Measurements from ENCODE around the gene ELOVL7. TPM values are rescaled to one million over a fixed set of nuclear protein-coding genes. Genes with fewer than 3 reads are reported as not detected.
"Not testable (repeated sequence)": the region's sequence is repeated elsewhere in the genome, so short reads cannot be mapped to it uniquely, and the experiment has no call there.

ELOVL7 gene
- total and polyA plus RNA-seq, 9 donors = 0.13 to 5.9 (median 0.60) TPM

DNA sequence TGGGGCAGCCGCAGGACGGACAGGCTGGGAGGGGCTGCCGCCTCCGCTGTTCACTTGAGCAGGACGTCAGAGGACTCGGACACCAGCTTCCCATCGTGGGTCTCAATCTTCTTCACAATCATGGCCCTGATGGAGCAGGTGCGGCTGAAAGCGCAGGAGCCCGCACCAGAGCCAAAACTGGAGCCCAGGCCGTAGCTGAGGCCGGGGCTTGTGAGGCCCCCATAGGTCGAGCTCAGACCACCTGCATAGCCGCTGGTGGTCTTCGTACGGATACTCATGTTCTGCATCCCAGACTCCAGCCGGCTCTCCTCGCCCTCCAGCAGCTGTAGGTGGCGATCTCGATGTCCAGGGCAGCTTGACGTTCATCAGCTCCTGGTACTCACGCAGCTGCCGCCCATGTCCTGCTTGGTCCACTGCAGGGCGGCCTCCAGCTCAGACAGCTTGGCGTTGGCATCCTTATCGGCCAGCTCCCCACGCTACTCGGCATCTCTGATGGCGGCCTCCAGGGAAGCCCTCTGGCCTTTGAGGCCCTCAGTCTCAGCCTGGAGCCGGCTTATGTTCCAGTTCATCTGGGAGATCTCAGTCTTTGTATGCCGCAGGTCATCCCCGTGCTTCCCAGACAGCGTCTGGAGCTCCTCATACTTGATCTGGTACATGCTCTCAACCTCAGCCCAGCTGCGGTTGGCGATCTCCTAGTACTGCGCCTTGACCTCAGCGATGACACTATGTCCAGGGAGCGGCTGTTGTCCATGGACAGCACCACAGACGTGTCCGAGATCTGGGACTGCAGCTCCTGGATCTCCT, 100.4 kb downstream of the ELOVL7 start:
- WGBS, 3 donors = 89 to 93% (median 93%) methylated on average over 37 to 40 of the region's 40 CpGs
- Histone ChIP-seq H3K36me3 (no peaks in the 10 kb centered on the region), H3K27me3 (no peaks in the 10 kb centered on the region), H3K4me1 (ENCODE audit: insufficient read depth) (no peaks in the 10 kb centered on the region), H3K27ac (no peak overlapping the region), H3K4me3 (no peak overlapping the region), H3K9me3 (no peaks in the 10 kb centered on the region)
- intact Hi-C loops (cut with DNase I) = no loop called here
- TF ChIP-seq CTCF (IDR thresholded peaks at IDR 0.05) (no peak), POLR2A (IDR thresholded peaks at IDR 0.05) (no peak), EP300 (IDR thresholded peaks at IDR 0.05) (no peak)
- DNase-seq = no peak

DNA sequence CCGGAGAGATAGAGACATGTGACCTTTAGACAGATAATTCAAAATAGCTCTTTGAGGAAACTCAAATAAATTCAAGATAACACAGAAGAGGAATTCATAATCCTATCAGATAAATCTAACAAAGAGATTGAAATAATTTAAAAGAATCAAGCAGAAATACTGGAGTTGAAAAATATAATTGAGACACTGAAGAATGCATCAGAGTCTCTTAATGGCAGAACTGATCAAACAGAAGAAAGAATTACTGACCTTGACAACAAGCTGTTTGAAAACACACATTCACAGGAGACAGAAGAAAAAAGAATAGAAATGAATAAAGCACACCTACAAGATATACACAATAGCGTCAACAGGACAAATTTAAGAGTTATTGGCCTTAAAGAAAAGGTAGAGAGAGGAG, 103.7 kb downstream of the ELOVL7 start:
- Histone ChIP-seq H3K9me3 (no peaks in the 10 kb centered on the region), H3K4me3 (no peak overlapping the region), H3K27me3 (no peaks in the 10 kb centered on the region), H3K4me1 (ENCODE audit: insufficient read depth) (no peaks in the 10 kb centered on the region), H3K27ac (no peak overlapping the region), H3K36me3 (no peaks in the 10 kb centered on the region)
- no peak for DNase-seq
- TF ChIP-seq EP300 (IDR thresholded peaks at IDR 0.05) = no peak
- no peak for TF ChIP-seq POLR2A (IDR thresholded peaks at IDR 0.05)
- TF ChIP-seq CTCF (IDR thresholded peaks at IDR 0.05) = no peak
- WGBS, 3 donors = 78 to 90% (median 85%) methylated on average over 2 of the region's 2 CpGs
- intact Hi-C loops (cut with DNase I) = no loop called here

DNA sequence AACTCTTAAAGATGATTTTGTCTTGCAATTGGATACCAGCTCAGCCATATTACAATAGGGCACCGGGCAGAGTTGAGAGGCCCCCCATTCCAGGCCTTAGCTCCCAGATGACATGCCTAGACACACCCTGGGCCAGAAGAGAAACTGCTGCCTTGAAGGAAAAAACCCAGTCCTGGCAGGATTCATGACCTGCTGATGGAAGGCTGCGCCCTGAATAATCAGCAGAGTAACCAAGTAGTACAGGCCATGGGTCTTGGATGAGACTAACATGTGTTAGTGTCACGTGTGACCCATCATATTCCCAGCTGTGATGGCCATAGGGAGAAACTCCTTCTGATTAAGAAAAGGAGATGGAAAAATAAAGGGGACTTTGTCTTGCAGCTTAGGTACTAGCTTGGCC, 105.1 kb downstream of the ELOVL7 start:
- intact Hi-C loops (cut with DNase I) = no loop called here
- H3K27me3 ChIP-seq = no peaks in the 10 kb centered on the region
- H3K4me3 ChIP-seq = no peak overlapping the region
- DNase-seq = no peak
- 46 to 91% (median 54%) methylated on average over 3 of the region's 3 CpGs for WGBS, 3 donors
- H3K9me3 ChIP-seq = no peaks in the 10 kb centered on the region
- no peak overlapping the region for H3K27ac ChIP-seq
- TF ChIP-seq CTCF (IDR thresholded peaks at IDR 0.05) (no peak), EP300 (IDR thresholded peaks at IDR 0.05) (no peak), POLR2A (IDR thresholded peaks at IDR 0.05) (no peak)
- no peaks in the 10 kb centered on the region for H3K4me1 ChIP-seq (ENCODE audit: insufficient read depth)
- H3K36me3 ChIP-seq = no peaks in the 10 kb centered on the region

- H3K9me3 ChIP-seq = no peaks in the 10 kb centered on the region
- H3K36me3 ChIP-seq = no peaks in the 10 kb centered on the region
- no peak for DNase-seq
- H3K27me3 ChIP-seq = no peaks in the 10 kb centered on the region
- TF ChIP-seq POLR2A (IDR thresholded peaks at IDR 0.05) = no peak
- no peak for TF ChIP-seq CTCF (IDR thresholded peaks at IDR 0.05)
- no peak for TF ChIP-seq EP300 (IDR thresholded peaks at IDR 0.05)
- 67 to 84% (median 78%) methylated on average over 4 of the region's 4 CpGs for WGBS, 3 donors
- no peak overlapping the region for H3K4me3 ChIP-seq
- intact Hi-C loops (cut with DNase I) = no loop called here
- no peaks in the 10 kb centered on the region for H3K4me1 ChIP-seq (ENCODE audit: insufficient read depth)
- H3K27ac ChIP-seq = no peak overlapping the region
These were observed 105.6 kb downstream of the ELOVL7 start for GRCh38 chr5:60738461-60738860.

DNA sequence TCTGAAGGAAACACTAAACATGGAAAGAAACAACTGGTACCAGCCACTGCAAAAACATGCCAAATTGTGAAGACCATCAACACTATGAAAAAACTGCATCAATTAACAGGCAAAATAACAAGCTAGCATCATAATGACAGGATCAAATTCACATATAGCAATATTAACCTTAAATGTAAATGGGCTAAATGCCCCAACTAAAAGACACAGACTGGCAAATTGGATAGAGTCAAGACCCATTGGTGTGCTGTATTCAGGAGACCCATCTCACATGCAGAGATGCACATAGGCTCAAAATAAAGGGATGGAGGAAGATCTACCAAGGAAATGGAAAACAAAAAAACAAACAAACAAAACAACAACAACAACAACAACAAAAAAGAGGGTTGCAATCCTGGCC, 113.2 kb downstream of the ELOVL7 start:
- H3K9me3 ChIP-seq; H3K4me3 ChIP-seq; H3K4me1 ChIP-seq (ENCODE audit: insufficient read depth); DNase-seq; H3K27me3 ChIP-seq; H3K27ac ChIP-seq; H3K36me3 ChIP-seq; intact Hi-C loops (cut with DNase I): not testable (repeated sequence)

Data from ovary (tissue), 9 donors.